ENCODE data around the gene PSMD1.

PSMD1 gene

DNA sequence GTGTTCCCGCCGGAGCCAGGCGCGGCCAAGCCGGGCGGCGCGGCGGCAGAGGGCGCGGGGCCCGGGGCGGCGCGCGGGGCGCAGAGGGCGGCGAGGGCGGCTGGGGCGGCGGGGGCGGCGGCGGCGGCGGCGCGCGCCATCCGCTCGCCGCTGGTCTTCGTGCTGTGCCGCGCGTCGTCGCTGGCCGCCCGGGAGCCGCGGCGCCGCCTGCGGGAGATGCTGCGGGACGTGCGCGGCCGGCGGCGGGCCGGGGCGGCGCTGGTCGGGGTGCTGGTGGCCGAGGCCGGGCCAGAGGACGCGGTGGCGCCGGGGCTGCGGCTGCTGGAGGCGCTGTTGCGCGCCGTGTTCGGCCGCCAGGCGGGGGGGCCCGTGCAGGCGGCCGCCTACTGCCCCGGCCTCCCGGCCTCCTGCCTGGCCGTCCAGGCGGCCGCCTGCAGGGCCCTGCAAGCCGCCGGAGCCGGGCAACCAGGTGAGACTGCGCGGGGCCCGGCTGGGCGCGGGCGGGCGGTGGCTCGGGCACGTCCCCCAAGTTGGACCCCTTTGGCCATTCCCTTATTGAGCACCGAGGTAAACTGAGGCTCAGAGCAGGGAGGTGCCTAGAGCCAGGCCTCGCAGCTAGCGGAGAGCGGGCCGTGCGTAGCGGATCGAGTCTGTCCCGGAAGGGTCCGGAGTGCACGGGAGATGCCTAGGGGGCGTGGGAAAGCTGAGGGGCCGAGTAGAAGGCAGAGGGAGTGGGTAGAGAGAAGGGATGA, 18.8 kb upstream of the PSMD1 start:
- no peaks in the 10 kb centered on the region for H3K4me1 ChIP-seq
- no peaks in the 10 kb centered on the region for H3K36me3 ChIP-seq
- H3K4me3 ChIP-seq (ENCODE audit: low read depth, low read length): no peak overlapping the region
- peak; percentile 42 for DNase-seq
- no peak for TF ChIP-seq CTCF (IDR thresholded peaks at IDR 0.05; ENCODE audit: low read depth, low read length)
- no peaks in the 10 kb centered on the region; the same call in 1 of the 2 replicates for H3K9me3 ChIP-seq
- peaks cover 90% of the 10 kb centered on the region for H3K27me3 ChIP-seq

DNA sequence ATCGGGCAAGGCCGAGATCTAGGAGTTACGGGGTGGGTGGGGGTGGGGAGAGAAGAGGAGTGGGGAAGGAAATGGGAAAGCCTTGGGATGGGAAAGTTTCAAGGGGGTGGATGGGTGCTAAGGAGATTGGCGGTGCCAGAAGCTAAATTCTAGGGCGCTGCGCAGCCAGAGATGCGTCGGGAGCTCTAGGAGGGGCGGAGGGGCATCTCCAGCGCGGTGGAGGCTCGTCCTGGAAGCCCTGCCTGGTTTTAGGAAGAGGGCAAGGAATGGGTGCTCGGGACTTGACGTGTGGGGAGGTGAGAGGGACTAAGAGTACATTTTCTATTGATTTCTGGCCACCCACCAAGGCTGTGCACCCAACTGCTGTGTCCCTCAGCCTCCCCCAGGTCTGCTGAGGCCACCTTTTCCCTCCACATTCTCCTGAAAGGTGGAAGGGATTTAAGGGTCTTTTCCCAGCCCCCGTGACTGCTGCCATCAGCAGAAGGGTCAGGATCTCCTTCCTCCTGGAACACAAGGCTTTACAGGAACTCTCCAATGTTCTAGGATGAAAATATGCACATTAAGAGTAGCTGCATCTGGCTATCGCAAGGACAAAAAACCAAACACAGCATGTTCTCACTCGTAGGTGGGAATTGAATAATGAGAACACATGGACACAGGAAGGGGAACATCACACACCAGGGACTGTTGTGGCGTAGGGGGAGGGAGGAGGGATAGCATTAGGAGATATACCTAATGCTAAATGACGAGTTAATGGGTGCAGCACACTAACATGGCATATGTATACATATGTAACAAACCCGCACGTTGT, 18.0 kb upstream of the PSMD1 start:
- TF ChIP-seq CTCF (IDR thresholded peaks at IDR 0.05; ENCODE audit: low read depth, low read length): no peak
- Histone ChIP-seq H3K27me3 (peaks cover 85% of the 10 kb centered on the region), H3K4me1 (no peaks in the 10 kb centered on the region), H3K36me3 (no peaks in the 10 kb centered on the region), H3K9me3 (no peaks in the 10 kb centered on the region; the same call in 1 of the 2 replicates), H3K4me3 (ENCODE audit: low read depth, low read length) (no peak overlapping the region)
- DNase-seq: no peak

DNA sequence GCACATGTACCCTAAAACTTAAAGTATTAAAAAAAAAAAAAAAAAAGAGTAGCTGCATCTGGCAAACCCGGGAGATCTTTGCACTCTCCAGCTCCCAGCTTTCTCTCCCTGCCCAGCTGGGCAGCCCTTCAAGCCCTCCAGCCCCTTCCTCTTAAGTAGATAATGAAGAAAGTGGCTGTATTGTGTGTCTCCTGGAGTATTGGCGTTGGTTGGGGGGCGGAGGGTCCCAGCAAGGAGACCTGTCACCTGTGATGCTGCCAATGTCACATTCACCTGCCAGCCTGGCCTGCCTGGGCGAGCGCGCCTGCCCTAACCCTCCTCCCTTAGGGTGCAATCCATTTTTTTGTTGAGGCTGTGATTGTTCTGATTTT, 17.4 kb upstream of the PSMD1 start:
- TF ChIP-seq CTCF (IDR thresholded peaks at IDR 0.05; ENCODE audit: low read depth, low read length): no peak
- Histone ChIP-seq H3K9me3 (no peaks in the 10 kb centered on the region; the same call in 1 of the 2 replicates), H3K4me3 (ENCODE audit: low read depth, low read length) (no peak overlapping the region), H3K27me3 (peaks cover 79% of the 10 kb centered on the region), H3K4me1 (no peaks in the 10 kb centered on the region), H3K36me3 (no peaks in the 10 kb centered on the region)
- DNase-seq: no peak

GRCh38 chr2:231039821-231040364, 16.8 kb upstream of the PSMD1 start:
- Histone ChIP-seq H3K27me3 (peaks cover 72% of the 10 kb centered on the region), H3K36me3 (no peaks in the 10 kb centered on the region), H3K4me3 (ENCODE audit: low read depth, low read length) (no peak overlapping the region), H3K4me1 (no peaks in the 10 kb centered on the region), H3K9me3 (no peaks in the 10 kb centered on the region; the same call in 1 of the 2 replicates)
- DNase-seq: no peak
- TF ChIP-seq CTCF (IDR thresholded peaks at IDR 0.05; ENCODE audit: low read depth, low read length): no peak

DNA sequence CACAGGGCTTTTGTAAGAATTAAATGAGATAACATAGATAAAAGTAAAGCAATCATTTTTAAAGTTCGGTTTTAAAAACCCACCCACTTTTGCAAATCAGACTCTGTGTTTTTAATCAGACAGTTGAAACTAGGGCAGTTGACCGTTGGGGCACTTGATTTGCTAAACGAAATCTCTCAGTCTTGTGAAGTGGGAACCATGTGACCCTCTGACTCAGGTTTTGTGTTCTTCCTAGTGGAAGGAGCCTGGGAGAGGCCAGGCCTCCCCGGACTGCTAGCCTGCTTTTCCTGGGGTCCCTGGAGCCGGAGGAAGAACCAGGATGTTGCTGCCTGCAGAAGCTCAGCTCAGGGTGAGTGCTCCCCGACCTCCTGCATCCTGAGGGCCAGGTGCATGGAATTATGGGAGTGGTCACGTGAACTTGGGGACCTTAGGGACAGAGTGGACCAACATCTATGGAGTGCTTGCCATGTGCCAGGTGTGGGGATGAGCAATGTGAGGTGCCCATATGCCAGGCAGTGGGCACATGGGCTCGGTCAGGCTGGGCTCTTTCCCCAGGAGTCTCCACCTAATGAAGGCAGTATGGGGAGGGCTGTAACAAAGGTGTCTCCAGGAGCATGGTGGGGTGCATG, 15.5 kb upstream of the PSMD1 start:
- peaks cover 61% of the 10 kb centered on the region for H3K27me3 ChIP-seq
- no peak for TF ChIP-seq CTCF (IDR thresholded peaks at IDR 0.05; ENCODE audit: low read depth, low read length)
- DNase-seq: no peak
- no peaks in the 10 kb centered on the region for H3K4me1 ChIP-seq
- H3K4me3 ChIP-seq (ENCODE audit: low read depth, low read length): no peak overlapping the region
- no peaks in the 10 kb centered on the region; the same call in 1 of the 2 replicates for H3K9me3 ChIP-seq
- no peaks in the 10 kb centered on the region for H3K36me3 ChIP-seq
